NCI-H2107 treated with DMSO at 0.1 percent for 48 hours (cell line): ENCODE data around the gene PADI1.

Source experiments
- DNase-seq: peaks from one replicate; lab custom pipeline; 2025; ENCODE audit not compliant: unreplicated experiment; lab: John Stamatoyannopoulos, UW

Gene PADI1, protein sequence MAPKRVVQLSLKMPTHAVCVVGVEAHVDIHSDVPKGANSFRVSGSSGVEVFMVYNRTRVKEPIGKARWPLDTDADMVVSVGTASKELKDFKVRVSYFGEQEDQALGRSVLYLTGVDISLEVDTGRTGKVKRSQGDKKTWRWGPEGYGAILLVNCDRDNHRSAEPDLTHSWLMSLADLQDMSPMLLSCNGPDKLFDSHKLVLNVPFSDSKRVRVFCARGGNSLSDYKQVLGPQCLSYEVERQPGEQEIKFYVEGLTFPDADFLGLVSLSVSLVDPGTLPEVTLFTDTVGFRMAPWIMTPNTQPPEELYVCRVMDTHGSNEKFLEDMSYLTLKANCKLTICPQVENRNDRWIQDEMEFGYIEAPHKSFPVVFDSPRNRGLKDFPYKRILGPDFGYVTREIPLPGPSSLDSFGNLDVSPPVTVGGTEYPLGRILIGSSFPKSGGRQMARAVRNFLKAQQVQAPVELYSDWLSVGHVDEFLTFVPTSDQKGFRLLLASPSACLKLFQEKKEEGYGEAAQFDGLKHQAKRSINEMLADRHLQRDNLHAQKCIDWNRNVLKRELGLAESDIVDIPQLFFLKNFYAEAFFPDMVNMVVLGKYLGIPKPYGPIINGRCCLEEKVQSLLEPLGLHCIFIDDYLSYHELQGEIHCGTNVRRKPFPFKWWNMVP

DNA sequence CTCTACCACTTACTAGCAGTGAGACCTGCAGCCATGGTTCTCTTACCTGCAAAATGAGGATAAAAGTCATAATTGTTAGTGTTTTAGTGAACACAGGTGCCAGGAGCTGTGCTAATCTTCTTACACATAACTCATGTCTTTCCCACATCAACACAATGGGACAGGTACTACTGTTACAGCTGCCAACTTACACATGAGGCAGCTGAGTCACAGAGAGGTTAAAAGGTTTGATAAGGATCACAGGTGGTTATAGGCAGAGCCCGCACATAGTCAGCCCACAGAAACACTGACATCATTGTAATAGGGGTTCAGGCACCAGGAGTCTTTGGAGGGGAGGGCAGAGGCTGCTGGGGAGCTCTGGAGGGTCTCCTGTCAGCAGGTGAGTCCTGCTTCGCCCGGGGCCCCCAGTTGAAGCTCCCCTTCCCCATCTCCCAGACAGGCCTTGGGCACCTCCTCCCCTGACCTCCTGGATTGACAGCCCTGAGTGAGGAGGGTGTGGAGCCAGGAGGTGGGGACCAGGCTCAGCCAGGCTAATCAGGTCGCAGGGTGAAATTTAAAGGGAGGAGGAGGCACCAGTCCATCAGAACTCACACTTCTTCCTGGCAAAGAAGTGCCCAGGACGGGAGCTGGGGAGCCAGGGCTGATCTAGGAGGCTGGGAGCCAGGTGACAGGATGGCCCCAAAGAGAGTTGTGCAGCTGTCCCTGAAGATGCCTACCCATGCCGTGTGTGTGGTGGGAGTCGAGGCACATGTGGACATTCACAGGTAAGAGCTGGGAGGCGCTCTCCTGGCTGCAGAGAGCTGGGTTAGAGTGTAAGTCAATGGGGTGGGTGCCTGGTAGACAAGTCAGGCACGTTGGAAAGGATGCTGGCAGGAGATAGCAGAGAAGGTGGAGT, at the start of gene PADI1:
Gene PADI1 (plus strand): TSS at position 583 of the 895 bp plus-strand sequence. CDS start 90 bp downstream, at position 673.
- no peak for DNase-seq

GRCh38 chr1:17155257-17155920, 49.5 kb upstream of the PADI1 start:
- DNase-seq, result no peak

DNA sequence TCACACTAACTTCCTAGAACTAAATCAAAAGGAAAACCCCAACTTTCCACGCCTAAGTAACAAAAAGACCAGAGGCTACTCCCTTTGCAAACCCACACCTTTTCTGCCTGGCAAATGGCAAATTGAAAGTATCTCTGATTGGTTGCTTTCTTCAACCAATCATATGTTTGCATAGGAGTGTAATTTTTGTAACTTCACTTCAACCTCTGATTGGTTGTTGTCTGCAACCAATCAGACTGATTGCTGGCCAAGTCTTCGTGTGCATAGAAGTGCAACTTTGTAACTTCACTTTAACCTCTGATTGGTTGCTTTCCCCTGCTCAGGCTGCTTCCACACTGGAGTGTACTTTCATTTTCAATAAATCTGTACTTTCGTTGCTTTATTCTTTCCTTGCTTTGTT, 48.8 kb upstream of the PADI1 start:
- no peak for DNase-seq

- no peak for DNase-seq
Observed at GRCh38 chr1:17158961-17159360, 46.0 kb upstream of the PADI1 start.

- no peak for DNase-seq
Observed at GRCh38 chr1:17161137-17161740, 43.7 kb upstream of the PADI1 start.

DNA sequence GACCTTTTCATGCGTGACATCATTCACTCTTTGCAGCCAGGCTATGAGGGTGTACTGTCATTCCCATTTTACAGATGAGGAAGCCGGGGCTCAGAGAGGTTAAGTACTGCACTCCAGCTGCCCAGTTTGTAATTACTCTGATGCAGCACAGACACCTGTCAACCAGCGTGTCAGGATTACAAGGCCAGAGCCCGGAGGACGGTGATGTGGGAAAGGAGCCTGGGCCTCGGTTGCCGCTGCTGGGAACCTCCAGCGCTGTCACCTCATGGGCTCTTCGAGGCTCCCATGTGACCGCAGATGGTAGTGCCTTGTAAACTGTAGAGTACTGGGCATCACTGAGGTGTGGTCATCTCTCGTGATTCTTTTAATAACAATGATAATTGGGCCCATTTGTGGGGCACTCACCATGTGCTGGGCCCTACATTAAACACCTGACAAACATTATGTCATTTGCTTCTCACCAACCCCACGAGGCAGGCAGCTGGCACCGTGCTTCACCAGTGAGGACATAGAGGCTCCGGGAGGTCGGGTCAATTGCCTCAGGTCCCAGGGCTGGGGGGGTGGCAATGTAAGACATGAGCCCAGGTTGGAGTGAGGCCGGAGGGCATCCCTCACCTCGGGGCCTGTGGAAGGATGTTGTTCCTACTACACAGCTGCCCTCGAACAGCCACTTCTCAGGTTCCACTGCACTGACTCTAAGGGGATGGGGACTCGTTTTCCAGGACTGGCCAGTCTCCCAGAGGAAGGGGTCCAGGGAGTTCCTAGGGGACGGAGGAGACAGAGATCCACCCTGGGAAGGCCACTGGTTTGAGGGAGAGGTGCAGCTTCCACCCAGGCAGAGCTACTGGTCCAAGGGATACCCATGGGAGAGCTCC, 42.8 kb upstream of the PADI1 start:
- DNase-seq, result no peak

DNA sequence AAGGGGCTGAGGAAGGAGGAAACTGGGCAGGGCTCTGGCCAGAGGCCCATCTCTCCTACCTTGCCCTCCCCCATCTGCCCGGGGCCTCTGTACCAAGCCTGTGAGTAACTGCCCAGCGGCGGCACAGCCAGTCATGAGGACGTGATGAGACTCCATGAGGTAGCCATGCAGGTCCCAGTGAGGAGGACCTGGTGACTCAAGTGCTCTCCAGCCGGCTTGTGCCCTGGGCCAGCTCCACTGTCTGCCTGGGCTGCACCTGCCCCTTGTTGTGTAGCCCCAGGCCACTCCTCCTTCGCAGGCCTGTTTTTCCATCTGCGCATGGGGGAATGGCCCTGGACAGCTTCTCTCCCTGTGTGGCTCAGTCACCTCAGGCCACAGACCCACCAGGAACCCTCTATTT, 42.0 kb upstream of the PADI1 start:
- no peak for DNase-seq

DNA sequence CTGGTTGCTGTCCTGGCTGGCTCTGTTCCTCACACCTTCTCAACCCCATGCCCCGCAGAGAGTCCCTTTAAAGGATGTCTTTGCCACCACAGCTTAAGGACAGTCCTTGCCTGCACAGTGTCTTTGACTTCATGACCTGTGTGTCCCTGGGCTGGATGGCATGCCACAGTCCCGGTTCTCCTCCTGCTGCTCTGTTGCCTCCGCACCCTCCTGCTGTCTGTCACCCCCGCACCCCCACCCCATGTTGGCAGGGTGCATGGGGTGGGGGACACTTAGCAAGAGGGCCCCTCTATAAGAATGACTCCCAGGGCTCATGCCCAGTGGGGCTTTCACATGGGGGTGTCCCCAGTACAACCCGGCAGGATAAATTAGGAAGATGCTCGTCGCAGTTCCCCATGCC, 41.6 kb upstream of the PADI1 start:
- DNase-seq, result no peak

GRCh38 chr1:17163789-17164666, 40.9 kb upstream of the PADI1 start:
- DNase-seq, result no peak

- DNase-seq, result no peak
Observed at GRCh38 chr1:17165823-17166222, 39.1 kb upstream of the PADI1 start.

GRCh38 chr1:17167041-17167785, 37.7 kb upstream of the PADI1 start:
- DNase-seq, result no peak

DNA sequence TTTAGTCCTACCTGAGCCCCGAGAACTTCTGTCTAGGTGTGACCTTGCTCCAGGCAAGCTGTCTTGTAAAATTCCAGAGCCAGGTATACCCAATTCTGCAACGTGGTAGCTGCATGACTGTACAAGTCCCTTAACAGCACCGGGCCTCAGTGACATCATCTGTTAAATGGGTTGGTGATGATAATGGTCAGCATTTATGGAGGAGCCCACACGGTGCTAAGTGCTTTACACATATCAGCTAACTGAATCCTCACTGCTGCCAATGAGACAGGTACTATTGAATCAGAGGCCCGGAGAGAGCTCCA, 37.2 kb upstream of the PADI1 start:
- DNase-seq, result no peak

DNA sequence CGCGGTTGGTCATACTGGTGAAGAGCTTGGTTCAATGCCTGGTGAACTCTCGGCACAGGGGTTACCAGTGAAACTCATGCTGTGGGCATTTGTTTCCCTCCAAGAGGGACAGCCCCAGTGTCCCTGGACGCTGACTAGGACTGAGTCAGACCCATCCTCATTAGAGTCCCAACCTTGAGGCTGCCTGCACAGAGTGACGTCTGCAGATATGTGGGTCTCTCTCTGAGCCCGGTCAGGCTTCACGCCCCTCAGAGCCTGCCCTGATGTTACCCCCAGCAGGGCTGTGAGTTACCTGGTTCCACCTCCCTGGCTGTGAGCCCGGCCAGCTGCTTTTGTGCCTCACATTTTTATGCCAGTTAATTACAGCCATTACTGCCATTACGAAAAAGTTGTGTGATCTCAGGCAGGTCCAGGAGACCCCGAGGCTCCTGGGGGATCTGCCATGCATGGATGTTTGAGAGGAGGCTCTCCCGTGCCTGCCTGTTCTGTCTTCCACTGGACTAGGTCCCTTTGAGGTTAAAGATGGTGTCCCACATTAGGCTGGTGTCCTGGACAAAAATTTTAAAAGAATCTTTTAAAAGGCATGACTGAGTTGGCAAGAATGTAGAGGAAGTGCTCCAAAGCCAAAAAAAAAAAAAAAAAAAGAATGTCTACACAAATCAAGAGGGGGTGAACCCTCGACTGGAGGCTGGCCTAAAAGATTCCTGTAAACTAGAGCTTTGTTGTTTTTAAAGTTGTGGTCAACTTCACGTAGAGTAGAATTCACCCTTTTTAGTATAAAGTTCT, 36.6 kb upstream of the PADI1 start:
- DNase-seq, result no peak

- no peak for DNase-seq
Observed at GRCh38 chr1:17170571-17170970, 34.4 kb upstream of the PADI1 start.

DNA sequence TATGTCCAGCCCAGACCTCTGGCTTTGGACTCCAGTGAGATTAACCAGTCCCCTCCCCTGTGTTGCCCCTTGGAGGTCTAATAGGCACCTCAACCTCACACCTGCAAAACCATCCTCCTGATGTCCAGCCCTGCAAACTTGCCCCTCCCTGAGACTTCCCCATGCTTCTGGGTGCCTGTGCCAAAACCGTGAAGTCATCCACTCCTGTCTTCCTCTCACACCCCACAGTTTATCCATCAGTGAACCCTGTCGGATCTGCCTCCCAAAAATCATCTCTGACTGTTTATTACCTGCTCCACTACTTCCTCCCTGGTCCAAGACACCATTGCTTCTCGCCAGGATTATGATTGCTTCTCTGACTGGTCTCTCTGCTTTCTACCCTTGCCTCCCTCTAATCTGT, 31.7 kb upstream of the PADI1 start:
- no peak for DNase-seq

- no peak for DNase-seq
Observed at GRCh38 chr1:17176306-17177061, 28.4 kb upstream of the PADI1 start.

DNA sequence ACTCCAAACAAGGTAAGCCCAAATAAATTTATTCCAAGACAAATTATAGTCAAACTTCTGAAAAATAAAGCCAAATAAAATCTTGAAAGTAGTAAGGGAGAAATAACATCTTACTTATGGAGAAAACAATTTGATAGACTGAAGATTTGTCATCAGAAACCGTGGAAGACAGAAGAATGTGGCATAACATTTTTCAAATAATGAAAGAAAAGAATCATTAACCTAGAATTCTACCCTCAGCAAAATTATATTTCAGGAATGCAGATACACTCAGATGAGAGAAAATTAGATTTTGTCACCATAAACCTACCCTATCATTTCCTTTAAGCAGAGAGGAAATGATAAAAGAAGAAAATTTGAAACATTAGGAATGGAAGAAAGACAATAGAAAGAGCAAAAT, 27.3 kb upstream of the PADI1 start:
- DNase-seq, result no peak
